Colonic mucosa (tissue), 4 donors: ENCODE measurements around the gene LARP4B. TPM values are rescaled to one million over a fixed set of nuclear protein-coding genes. Genes with fewer than 3 reads are reported as not detected.

ENCODE experiments used
- DNase-seq: peaks from one replicate; pipeline ENCODE4 v3.0.0-alpha.2; 2020
- H3K27ac ChIP-seq: fragments of 200-600 bp; one replicate; pipeline ENCODE4 v1.8.0; 2021
- H3K27me3 ChIP-seq: fragments of 200-600 bp; one replicate; pipeline ENCODE4 v1.8.0; 2021
- H3K36me3 ChIP-seq: fragments of 200-600 bp; one replicate; pipeline ENCODE4 v1.8.0; 2021
- H3K4me1 ChIP-seq: fragments of 200-600 bp; one replicate; pipeline ENCODE4 v1.8.0; 2021; ENCODE audit warnings: mild to moderate bottlenecking
- H3K4me3 ChIP-seq: fragments of 200-600 bp; one replicate; pipeline ENCODE4 v1.8.0; 2021
- H3K9ac ChIP-seq, 2 donors: one replicate each; pipeline ENCODE4 v1.7.0; 2013; ENCODE audit warnings: control low read depth in 2 of 2, low read depth in 2 of 2, low read length in 2 of 2
- H3K9me3 ChIP-seq: fragments of 200-600 bp; one replicate; pipeline ENCODE4 v1.8.0; 2021
- CTCF ChIP-seq: fragments of 200-600 bp; IDR thresholded peaks from one replicate; pipeline ENCODE4 v1.8.0; 2022; ENCODE audit warnings: antibody characterized with exemption, mild to moderate bottlenecking
- intact Hi-C: fragments of 100-400 bp; cut with DNase I; formaldehyde crosslinking; loops from one replicate; pipeline ENCODE4 v1.14.1; 2022
- total RNA-seq, 2 donors: library from RNA; stranded (reverse); fragmentation: NEBNext Ultra II Directional in 1 of 2; extraction: Animal tissue kit (Norgen Biotek cat#: 25700) in 1 of 2; gene quantifications; one replicate each; pipeline ENCODE4 v1.2.1, GENCODE V29; 2021
- donor health status: healthy.
- donor health status: DM: no; HTN: no; CAD: no.
- donor health status: DM: no; HTN: no; CAD: no.

LARP4B gene
- total RNA-seq, 2 donors from 2014 or later, result 129 to 136 TPM

- peaks cover 15% of the 10 kb centered on the region for H3K36me3 ChIP-seq
- no peak for TF ChIP-seq CTCF
- H3K9me3 ChIP-seq, result no peaks in the 10 kb centered on the region
- intact Hi-C loops, result no loop called here
- no peaks in the 10 kb centered on the region for H3K4me1 ChIP-seq
- DNase-seq, result no peak
- H3K9ac ChIP-seq, result no peak overlapping the region
- H3K4me3 ChIP-seq, result no peak overlapping the region
- H3K27ac ChIP-seq, result no peak overlapping the region
- H3K27me3 ChIP-seq, result no peaks in the 10 kb centered on the region
Observed at GRCh38 chr10:842795-843194, 88.7 kb downstream of the LARP4B start.

- TF ChIP-seq CTCF, result no peak
- H3K36me3 ChIP-seq, result peaks cover 15% of the 10 kb centered on the region
- intact Hi-C loops, result no loop called here
Observed at GRCh38 chr10:841535-841934, 90.0 kb downstream of the LARP4B start.

GRCh38 chr10:839550-840205 lies 91.8 kb downstream of the LARP4B start:
- TF ChIP-seq CTCF, result no peak
- Histone ChIP-seq H3K9me3 (no peaks in the 10 kb centered on the region), H3K4me1 (no peaks in the 10 kb centered on the region), H3K27me3 (no peaks in the 10 kb centered on the region), H3K9ac (no peak overlapping the region), H3K4me3 (no peak overlapping the region), H3K27ac (no peak overlapping the region), H3K36me3 (peaks cover 15% of the 10 kb centered on the region)
- intact Hi-C loops, result no loop called here
- no peak for DNase-seq

More at GRCh38 chr10:841535-841934, 90.0 kb downstream of the LARP4B start:
- Histone ChIP-seq H3K4me1 (no peaks in the 10 kb centered on the region), H3K27me3 (no peaks in the 10 kb centered on the region), H3K27ac (no peak overlapping the region), H3K9ac (no peak overlapping the region), H3K4me3 (no peak overlapping the region), H3K9me3 (no peaks in the 10 kb centered on the region)
- no peak for DNase-seq

- no peak overlapping the region for H3K9ac ChIP-seq
- H3K4me1 ChIP-seq, result no peaks in the 10 kb centered on the region
- no peak overlapping the region for H3K4me3 ChIP-seq
- no peak overlapping the region for H3K27ac ChIP-seq
- no peak for DNase-seq
- H3K36me3 ChIP-seq, result peaks cover 6% of the 10 kb centered on the region
- intact Hi-C loops, result no loop called here
- TF ChIP-seq CTCF, result no peak
- no peaks in the 10 kb centered on the region for H3K27me3 ChIP-seq
- no peaks in the 10 kb centered on the region for H3K9me3 ChIP-seq
Observed at GRCh38 chr10:836782-837181, 94.7 kb downstream of the LARP4B start.

GRCh38 chr10:834493-834892 lies 97.0 kb downstream of the LARP4B start:
- Histone ChIP-seq H3K9ac (no peak overlapping the region), H3K4me1 (no peaks in the 10 kb centered on the region), H3K4me3 (no peak overlapping the region), H3K27ac (no peak overlapping the region), H3K9me3 (no peaks in the 10 kb centered on the region), H3K27me3 (no peaks in the 10 kb centered on the region), H3K36me3 (peaks cover under 1% of the 10 kb centered on the region)
- no peak for TF ChIP-seq CTCF
- no peak for DNase-seq
- intact Hi-C loops, result no loop called here
